Prostate gland (tissue), 2 donors: ENCODE measurements around the gene ARMC6. TPM values are rescaled to one million over a fixed set of nuclear protein-coding genes. Genes with fewer than 3 reads are reported as not detected.

Experiments used
- DNase-seq: peaks from one replicate; pipeline ENCODE4 v3.0.0-alpha.2; 2019; ENCODE audit warnings: low spot score
- H3K27ac ChIP-seq, 2 donors: fragments of 200-600 bp; sonication (generic); 2 replicates each; pipeline ENCODE4 v1.5.1; 2017 to 2019
- H3K27me3 ChIP-seq: fragments of 200-600 bp; sonication (generic); replicated peaks from 2 replicates; pipeline ENCODE4 v1.5.1; 2019; ENCODE audit not compliant: insufficient read depth
- H3K36me3 ChIP-seq, 2 donors: fragments of 200-600 bp; sonication (generic); 1 replicate in 1 of 2; 2 replicates in 1 of 2; pipeline versions ENCODE4 v1.5.1 to v1.8.1; 2017 to 2019
- H3K4me1 ChIP-seq: fragments of 200-600 bp; sonication (generic); replicated peaks from 2 replicates; pipeline ENCODE4 v1.5.1; 2019
- H3K4me3 ChIP-seq, 2 donors: fragments of 200-600 bp; sonication (generic); 2 replicates each; pipeline ENCODE4 v1.5.1; 2017 to 2019
- H3K9me3 ChIP-seq: fragments of 200-600 bp; sonication (generic); 2 replicates; pipeline ENCODE4 v1.5.1; 2017
- CTCF ChIP-seq, 4 experiments: fragments of 200-600 bp in 2 of 4; fragments of 450-650 bp in 2 of 4; sonication (generic) in 2 of 4; IDR thresholded peaks; 1 replicate in 3 of 4; 2 replicates in 1 of 4; pipeline ENCODE4 v1.5.1; 2016 to 2019; ENCODE audit warnings: antibody characterized with exemption in 4 of 4, mild to moderate bottlenecking in 2 of 4, moderate library complexity in 2 of 4
- POLR2A ChIP-seq: fragments of 450-650 bp; IDR thresholded peaks from one replicate; pipeline ENCODE4 v1.6.1; 2016; ENCODE audit warnings: antibody characterized with exemption, mild to moderate bottlenecking
- POLR2AphosphoS5 ChIP-seq: sonication (generic); formaldehyde crosslinking; IDR thresholded peaks from one replicate; pipeline ENCODE4 v1.6.1; 2017; ENCODE audit warnings: antibody characterized with exemption
- WGBS: methylation state at CpG from one replicate; pipeline ENCODE4 v1.1.5; 2018; 5-methylcytosine and 5-hydroxymethylcytosine counted together
- intact Hi-C: fragments of 100-400 bp; cut with DNase I; formaldehyde crosslinking; loops from one replicate; pipeline ENCODE4 v1.14.2; 2022
- total RNA-seq, 2 donors: library from RNA; depleted of rRNA; stranded (reverse); fragments of >200 nt; gene quantifications; one replicate each; pipeline ENCODE4 v1.1.0, GENCODE V29; 2016

The ARMC6 gene
- total RNA-seq, 2 donors from 2014 or later: 36.1 to 43.3 TPM

GRCh38 chr19:19067276-19068072, 34.1 kb downstream of the ARMC6 start:
- H3K4me1 ChIP-seq: no peaks in the 10 kb centered on the region
- intact Hi-C loops: no loop called here
- 62% methylated on average over 11 of the region's 11 CpGs for WGBS
- no peak overlapping the region for H3K4me3 ChIP-seq
- no peak overlapping the region for H3K27ac ChIP-seq
- no peaks in the 10 kb centered on the region for H3K36me3 ChIP-seq
- TF ChIP-seq CTCF (IDR thresholded peaks at IDR 0.05) (no peak), POLR2AphosphoS5 (no peak)
- H3K9me3 ChIP-seq: no peaks in the 10 kb centered on the region
- no peaks in the 10 kb centered on the region for H3K27me3 ChIP-seq
- no peak for DNase-seq

GRCh38 chr19:19068659-19069654, 35.6 kb downstream of the ARMC6 start:
- H3K4me1 ChIP-seq: no peaks in the 10 kb centered on the region
- H3K27ac ChIP-seq: no peak overlapping the region
- WGBS: 67% methylated on average over 11 of the region's 11 CpGs
- H3K27me3 ChIP-seq: no peaks in the 10 kb centered on the region
- no peaks in the 10 kb centered on the region for H3K36me3 ChIP-seq
- DNase-seq: no peak
- no peak for TF ChIP-seq CTCF (IDR thresholded peaks at IDR 0.05)
- TF ChIP-seq POLR2AphosphoS5: no peak
- no peak for TF ChIP-seq POLR2A
- intact Hi-C loops: no loop called here
- H3K9me3 ChIP-seq: no peaks in the 10 kb centered on the region
- H3K4me3 ChIP-seq: no peak overlapping the region

- no peaks in the 10 kb centered on the region for H3K9me3 ChIP-seq
- no peak for DNase-seq
- TF ChIP-seq POLR2AphosphoS5 (no peak), POLR2A (no peak)
- no peaks in the 10 kb centered on the region for H3K4me1 ChIP-seq
- no peaks in the 10 kb centered on the region for H3K36me3 ChIP-seq
- no peak overlapping the region for H3K27ac ChIP-seq
- H3K4me3 ChIP-seq: no peak overlapping the region
- intact Hi-C loops: no loop called here
- H3K27me3 ChIP-seq: no peaks in the 10 kb centered on the region
- 94% methylated on average over 8 of the region's 8 CpGs for WGBS
Measured at GRCh38 chr19:19071897-19072296, 38.5 kb downstream of the ARMC6 start.

- H3K36me3 ChIP-seq: no peaks in the 10 kb centered on the region
- no peak overlapping the region for H3K4me3 ChIP-seq
- no peaks in the 10 kb centered on the region for H3K9me3 ChIP-seq
- H3K4me1 ChIP-seq: no peaks in the 10 kb centered on the region
- DNase-seq: no peak
- WGBS: 64% methylated on average over 13 of the region's 13 CpGs
- H3K27me3 ChIP-seq: no peaks in the 10 kb centered on the region
- intact Hi-C loops: no loop called here
- H3K27ac ChIP-seq: no peak overlapping the region
- TF ChIP-seq POLR2A: no peak
- TF ChIP-seq POLR2AphosphoS5: no peak
- TF ChIP-seq CTCF (IDR thresholded peaks at IDR 0.05): no peak
Measured at GRCh38 chr19:19074196-19074882, 40.9 kb downstream of the ARMC6 start.

GRCh38 chr19:19075126-19075525, 41.7 kb downstream of the ARMC6 start:
- H3K9me3 ChIP-seq: no peaks in the 10 kb centered on the region
- no peak for TF ChIP-seq POLR2A
- no peak for TF ChIP-seq CTCF (IDR thresholded peaks at IDR 0.05)
- TF ChIP-seq POLR2AphosphoS5: no peak
- 90% methylated on average over 8 of the region's 8 CpGs for WGBS
- intact Hi-C loops: no loop called here
- H3K27ac ChIP-seq: no peak overlapping the region
- H3K4me1 ChIP-seq: no peaks in the 10 kb centered on the region
- H3K36me3 ChIP-seq: no peaks in the 10 kb centered on the region
- no peak for DNase-seq
- no peak overlapping the region for H3K4me3 ChIP-seq
- no peaks in the 10 kb centered on the region for H3K27me3 ChIP-seq
